ENCODE results near the gene HTR4. TPM values are rescaled to one million over a fixed set of nuclear protein-coding genes. Genes with fewer than 3 reads are reported as not detected.

HTR4 gene
- polyA plus RNA-seq, 2 of the 4 experiments (the other 2 are of a cell fraction) = not detected

GRCh38 chr5:148455185-148455584 is 199.1 kb downstream of the HTR4 start:
- Histone ChIP-seq H3K4me2 (no peak overlapping the region), H3K4me1 (no peaks in the 10 kb centered on the region), H3K4me3 (no peak overlapping the region), H3K9me3 (no peaks in the 10 kb centered on the region), H3K27ac (no peak overlapping the region)
- CTCF ChIA-PET = interaction anchor here (6.3 kb wide), 1 partner anchor 12 kb away, joined by 38 read pairs; no protein-coding TSS in a partner anchor
- no peak for DNase-seq (ENCODE audit: low read depth in 1 of 2, low spot score in 1 of 2)
- 47% methylated on average over 6 of the region's 6 CpGs for WGBS (ENCODE audit: missing lambda C conversion rate)
- ATAC-seq = no peak
- no peak for FAIRE-seq
- TF ChIP-seq CHD2 (IDR thresholded peaks at IDR 0.05; ENCODE audit: low read length, partially characterized antibody) = no peak
- TF ChIP-seq MAX (IDR thresholded peaks at IDR 0.05) = no peak
- no peak for TF ChIP-seq PHF8 (IDR thresholded peaks at IDR 0.05; ENCODE audit: borderline replicate concordance, low read depth)
- no peak for TF ChIP-seq ATOH8 (CRISPR knock-in tag; IDR thresholded peaks at IDR 0.05; ENCODE audit: low read depth)
- TF ChIP-seq ELK1 (IDR thresholded peaks at IDR 0.05; ENCODE audit: low read depth, low read length) = no peak
- POLR2A ChIA-PET = no interaction called here

GRCh38 chr5:148454576-148454975 is 199.8 kb downstream of the HTR4 start:
- 59% methylated on average over 5 of the region's 5 CpGs for WGBS (ENCODE audit: missing lambda C conversion rate)
- CTCF ChIA-PET = interaction anchor here (1.9 to 6.3 kb wide), 2 partner anchors 11 to 29 kb away, joined by 9 to 38 read pairs; no protein-coding TSS in a partner anchor
- no peak for DNase-seq (ENCODE audit: low read depth in 1 of 2, low spot score in 1 of 2)
- TF ChIP-seq GATA3 (IDR thresholded peaks at IDR 0.05; ENCODE audit: borderline replicate concordance) (no peak), POLR2A (IDR thresholded peaks at IDR 0.05; ENCODE audit: low read length) (no peak), SMC3 (IDR thresholded peaks at IDR 0.05) (no peak), HOXB5 (CRISPR knock-in tag; IDR thresholded peaks at IDR 0.05) (no peak), ESRRA (IDR thresholded peaks at IDR 0.05; ENCODE audit: borderline replicate concordance, low read length) (no peak), E2F6 (IDR thresholded peaks at IDR 0.05; ENCODE audit: borderline replicate concordance, low read depth) (no peak), EHF (CRISPR knock-in tag; IDR thresholded peaks at IDR 0.05) (no peak), CBX8 (IDR thresholded peaks at IDR 0.05) (no peak), MAFK (IDR thresholded peaks at IDR 0.05; ENCODE audit: partially characterized antibody) (no peak), TP53 (CRISPR knock-in tag; IDR thresholded peaks at IDR 0.05) (no peak), RAD21 (conservative IDR thresholded peaks at IDR 0.05 in 1 of 2, IDR thresholded peaks at IDR 0.05 in 1 of 2) (no peak), RARB (CRISPR knock-in tag; IDR thresholded peaks at IDR 0.05) (no peak), PBX3 (IDR thresholded peaks at IDR 0.05) (no peak), CTCF (IDR thresholded peaks at IDR 0.05) (no peak), HDAC2 (IDR thresholded peaks at IDR 0.05) (no peak), CHD2 (IDR thresholded peaks at IDR 0.05; ENCODE audit: low read length, partially characterized antibody) (no peak), NR3C1 (IDR thresholded peaks at IDR 0.05) (no peak)
- Histone ChIP-seq H3K4me1 (no peaks in the 10 kb centered on the region), H3K9me3 (no peaks in the 10 kb centered on the region), H3K27ac (no peak overlapping the region), H3K4me2 (no peak overlapping the region), H3K4me3 (no peak overlapping the region)
- no peak for FAIRE-seq
- POLR2A ChIA-PET = no interaction called here
- no peak for ATAC-seq
